Kidney (tissue), 14 donors: Measurements from ENCODE around the gene PRLR. TPM values are rescaled to one million over a fixed set of nuclear protein-coding genes. Genes with fewer than 3 reads are reported as not detected.
A peak's percentile ranks its signal among the peaks of the same experiment; 100 is the strongest.

Experiments used
- DNase-seq, 5 donors: peaks; one replicate each; pipeline ENCODE4 v3.0.0-alpha.2; 2013 to 2020
- FAIRE-seq: peaks from 2 replicates; lab custom pipeline; 2012; peaks lifted over from hg19 to GRCh38; lab: Jason Lieb, UNC
- H3K27ac ChIP-seq, 2 donors: one replicate each; pipeline ENCODE4 v1.7.0; 2013; ENCODE audit warnings: low read depth in 2 of 2, low read length in 2 of 2, inconsistent platforms in 1 of 2
- H3K27me3 ChIP-seq: one replicate; pipeline ENCODE4 v1.7.1; 2013; ENCODE audit warnings: low read length, inconsistent platforms; ENCODE audit not compliant: control insufficient read depth, insufficient read depth
- H3K36me3 ChIP-seq, 3 donors: one replicate each; pipeline versions ENCODE4 v1.7.0 to v1.7.1; 2013; ENCODE audit warnings: low read length in 3 of 3, control low read depth in 1 of 3, inconsistent platforms in 1 of 3; ENCODE audit not compliant: insufficient read depth in 3 of 3, control insufficient read depth in 2 of 3
- H3K4me1 ChIP-seq, 3 donors: one replicate each; pipeline versions ENCODE4 v1.7.0 to v1.7.1; 2013; ENCODE audit warnings: low read length in 3 of 3, inconsistent platforms in 1 of 3, low read depth in 1 of 3; ENCODE audit not compliant: control insufficient read depth in 2 of 3, insufficient read depth in 2 of 3
- H3K4me3 ChIP-seq, 3 donors: one replicate each; pipeline versions ENCODE4 v1.7.0 to v1.8.1; 2013; ENCODE audit warnings: low read length in 3 of 3, control low read depth in 1 of 3, inconsistent platforms in 1 of 3
- H3K9ac ChIP-seq, 3 donors: one replicate each; pipeline versions ENCODE4 v1.7.0 to v1.7.1; 2013; ENCODE audit warnings: low read length in 3 of 3, control low read depth in 1 of 3, inconsistent platforms in 1 of 3
- H3K9me3 ChIP-seq, 3 donors: one replicate each; pipeline versions ENCODE4 v1.7.0 to v1.7.1; 2013; ENCODE audit warnings: low read length in 3 of 3, control low read depth in 1 of 3, inconsistent platforms in 1 of 3; ENCODE audit not compliant: control insufficient read depth in 2 of 3, insufficient read depth in 1 of 3
- intact Hi-C: fragments of 100-400 bp; cut with DNase I; formaldehyde crosslinking; loops from one replicate; pipeline ENCODE4 v1.11.1; 2022
- polyA plus RNA-seq: library from polyadenylated mRNA; stranded (reverse); fragments of 350-450 nt; fragmentation: Illumina TruSeq; extraction: RNeasy Lipid Tissue Mini Kit (QIAGEN cat#74804); gene quantifications from one replicate; pipeline ENCODE4 v1.2.3, GENCODE V29; 2014; ENCODE audit warnings: low read depth, low replicate concordance; ENCODE audit not compliant: insufficient read depth
- total RNA-seq: library from RNA; stranded (reverse); fragmentation: NEBNext Ultra II Directional; extraction: Animal tissue kit (Norgen Biotek cat#: 25700); gene quantifications from one replicate; pipeline ENCODE4 v1.2.1, GENCODE V29; 2021
- TF ChIP-seq, protein P1 (sequence below): IDR thresholded peaks from 3 replicates; pipeline ENCODE4 v1.5.1; 2012; ENCODE audit warnings: mild to moderate bottlenecking, moderate library complexity, borderline replicate concordance; ENCODE audit not compliant: insufficient read depth; ENCODE audit errors: extremely low read depth
- donor health status: control.
- donor health status: control.
- donor health status: control.
- donor health status: control.
- donor health status: control.
- donor health status: DM: yes; HTN: yes; CAD: no.
- donor health status: Normal renal cell carcinoma (clear cell type).

Gene PRLR
- total and polyA plus RNA-seq, 2 donors from 2014 or later, result 6.3 to 9.3 TPM

DNA sequence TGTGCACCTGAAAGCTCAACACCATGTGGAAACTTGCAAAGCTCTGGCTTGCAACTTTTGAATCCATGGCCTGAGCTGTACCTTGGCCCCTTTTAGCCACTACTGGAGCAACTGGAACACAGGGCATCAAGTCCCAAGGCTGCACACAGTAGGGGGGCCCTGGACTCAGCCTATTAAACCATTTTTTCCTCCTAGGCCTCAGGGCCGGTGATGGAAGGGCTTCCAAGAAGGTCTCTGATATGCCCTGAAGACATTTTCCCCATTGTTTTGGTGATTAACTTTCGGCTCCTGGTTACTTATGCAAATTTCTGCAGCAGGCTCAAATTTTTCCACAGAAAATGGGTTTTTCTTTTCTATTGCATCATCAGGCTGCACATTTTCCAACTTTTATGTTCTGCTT is 22.7 kb upstream of the PRLR start:
- no peaks in the 10 kb centered on the region for H3K9me3 ChIP-seq
- H3K4me3 ChIP-seq, result no peak overlapping the region
- H3K36me3 ChIP-seq, result no peaks in the 10 kb centered on the region
- intact Hi-C loops, result no loop called here
- no peaks in the 10 kb centered on the region for H3K4me1 ChIP-seq
- H3K9ac ChIP-seq, result no peak overlapping the region
- DNase-seq (no peak), FAIRE-seq (no peak)
- no peak overlapping the region for H3K27ac ChIP-seq
- TF ChIP-seq, protein P1, sequence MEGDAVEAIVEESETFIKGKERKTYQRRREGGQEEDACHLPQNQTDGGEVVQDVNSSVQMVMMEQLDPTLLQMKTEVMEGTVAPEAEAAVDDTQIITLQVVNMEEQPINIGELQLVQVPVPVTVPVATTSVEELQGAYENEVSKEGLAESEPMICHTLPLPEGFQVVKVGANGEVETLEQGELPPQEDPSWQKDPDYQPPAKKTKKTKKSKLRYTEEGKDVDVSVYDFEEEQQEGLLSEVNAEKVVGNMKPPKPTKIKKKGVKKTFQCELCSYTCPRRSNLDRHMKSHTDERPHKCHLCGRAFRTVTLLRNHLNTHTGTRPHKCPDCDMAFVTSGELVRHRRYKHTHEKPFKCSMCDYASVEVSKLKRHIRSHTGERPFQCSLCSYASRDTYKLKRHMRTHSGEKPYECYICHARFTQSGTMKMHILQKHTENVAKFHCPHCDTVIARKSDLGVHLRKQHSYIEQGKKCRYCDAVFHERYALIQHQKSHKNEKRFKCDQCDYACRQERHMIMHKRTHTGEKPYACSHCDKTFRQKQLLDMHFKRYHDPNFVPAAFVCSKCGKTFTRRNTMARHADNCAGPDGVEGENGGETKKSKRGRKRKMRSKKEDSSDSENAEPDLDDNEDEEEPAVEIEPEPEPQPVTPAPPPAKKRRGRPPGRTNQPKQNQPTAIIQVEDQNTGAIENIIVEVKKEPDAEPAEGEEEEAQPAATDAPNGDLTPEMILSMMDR, result no peak
- H3K27me3 ChIP-seq, result no peaks in the 10 kb centered on the region

DNA sequence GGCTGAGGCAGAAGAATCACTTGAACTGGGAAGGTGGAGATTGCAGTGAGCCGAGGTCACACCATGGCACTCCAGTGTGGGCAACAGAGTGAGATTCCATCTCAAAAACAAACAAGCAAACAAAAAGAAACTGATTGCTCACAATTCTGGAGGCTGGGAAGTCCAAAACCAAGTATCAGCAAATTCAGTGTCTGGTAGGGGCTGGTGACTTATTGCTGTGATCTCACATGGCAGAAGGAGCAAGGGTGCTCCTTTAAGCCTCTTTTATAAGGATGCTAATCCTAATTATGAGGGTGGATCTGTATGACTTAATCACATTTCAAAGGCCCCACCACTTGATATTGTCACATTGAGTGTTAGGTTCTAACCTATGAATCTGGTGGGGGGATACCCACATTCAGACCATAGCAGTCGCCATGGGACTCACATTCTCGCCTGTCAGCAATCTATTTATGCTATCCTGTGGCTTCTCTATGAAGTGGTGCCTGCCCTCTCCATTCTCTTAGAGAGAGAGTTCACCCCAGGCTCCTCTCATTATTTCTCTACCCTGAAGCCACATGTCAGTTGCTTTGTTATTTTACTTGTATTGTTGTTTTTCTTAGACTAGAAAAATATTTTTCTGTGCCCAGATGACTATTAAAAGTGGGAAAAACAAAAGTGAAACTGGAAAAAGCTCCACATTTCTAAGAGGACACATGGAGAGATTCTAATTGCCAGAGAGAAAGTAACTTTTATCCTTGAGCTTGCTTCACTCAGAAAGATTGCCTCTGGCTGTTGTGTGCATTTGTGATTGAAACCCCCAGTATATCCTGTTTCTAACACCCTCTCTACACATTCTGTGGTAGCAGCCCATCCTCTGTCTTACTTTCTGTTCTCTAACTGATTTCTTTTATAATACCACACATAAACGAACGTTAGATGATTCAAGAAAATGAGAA is 18.8 kb upstream of the PRLR start:
- H3K4me1 ChIP-seq, result peaks cover 0 to 8% (median 7%) of the 10 kb centered on the region in 3 donors
- peak in 1 of 5 donors; percentile 12 for DNase-seq
- H3K27me3 ChIP-seq, result no peaks in the 10 kb centered on the region
- H3K9me3 ChIP-seq, result no peaks in the 10 kb centered on the region
- peak overlapping the region in 1 of 3 donors; percentile 27 for H3K4me3 ChIP-seq
- FAIRE-seq, result no peak
- TF ChIP-seq, protein P1, result no peak
- H3K9ac ChIP-seq, result no peak overlapping the region
- intact Hi-C loops, result no loop called here
- H3K27ac ChIP-seq, result no peak overlapping the region
- H3K36me3 ChIP-seq, result no peaks in the 10 kb centered on the region

DNA sequence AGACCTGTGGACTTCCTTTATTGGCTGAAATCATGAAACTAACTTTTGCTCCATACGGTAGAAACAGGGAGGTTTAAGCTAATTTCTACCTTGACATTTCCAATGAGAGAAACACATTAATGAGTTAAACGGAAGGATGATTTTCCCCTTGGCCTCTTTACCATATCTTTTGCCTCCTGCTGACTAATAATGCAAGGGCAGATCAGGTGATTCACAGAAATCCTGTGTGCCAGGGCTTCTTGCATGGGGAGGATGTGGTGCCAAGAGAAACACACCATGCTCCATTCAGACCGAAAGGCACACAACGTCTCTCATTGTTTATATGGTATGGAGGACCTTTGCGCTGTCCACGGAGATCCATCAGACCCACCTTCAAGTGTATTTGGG is 17.4 kb upstream of the PRLR start:
- TF ChIP-seq, protein P1, result no peak
- H3K27me3 ChIP-seq, result no peaks in the 10 kb centered on the region
- H3K9ac ChIP-seq, result no peak overlapping the region
- H3K4me3 ChIP-seq, result no peak overlapping the region
- FAIRE-seq, result no peak
- H3K27ac ChIP-seq, result no peak overlapping the region
- DNase-seq, result no peak
- H3K36me3 ChIP-seq, result no peaks in the 10 kb centered on the region
- intact Hi-C loops, result no loop called here
- peaks cover 0 to 8% (median 7%) of the 10 kb centered on the region in 3 donors for H3K4me1 ChIP-seq
- H3K9me3 ChIP-seq, result no peaks in the 10 kb centered on the region
